ENCODE results near the gene CWC22. TPM values are rescaled to one million over a fixed set of nuclear protein-coding genes. Genes with fewer than 3 reads are reported as not detected.

Gene CWC22
- total and polyA plus RNA-seq, 2 donors (not counting 3 experiments of a cell fraction or from before 2014, with no cell fraction given) = 1.8 to 15.7 TPM

DNA sequence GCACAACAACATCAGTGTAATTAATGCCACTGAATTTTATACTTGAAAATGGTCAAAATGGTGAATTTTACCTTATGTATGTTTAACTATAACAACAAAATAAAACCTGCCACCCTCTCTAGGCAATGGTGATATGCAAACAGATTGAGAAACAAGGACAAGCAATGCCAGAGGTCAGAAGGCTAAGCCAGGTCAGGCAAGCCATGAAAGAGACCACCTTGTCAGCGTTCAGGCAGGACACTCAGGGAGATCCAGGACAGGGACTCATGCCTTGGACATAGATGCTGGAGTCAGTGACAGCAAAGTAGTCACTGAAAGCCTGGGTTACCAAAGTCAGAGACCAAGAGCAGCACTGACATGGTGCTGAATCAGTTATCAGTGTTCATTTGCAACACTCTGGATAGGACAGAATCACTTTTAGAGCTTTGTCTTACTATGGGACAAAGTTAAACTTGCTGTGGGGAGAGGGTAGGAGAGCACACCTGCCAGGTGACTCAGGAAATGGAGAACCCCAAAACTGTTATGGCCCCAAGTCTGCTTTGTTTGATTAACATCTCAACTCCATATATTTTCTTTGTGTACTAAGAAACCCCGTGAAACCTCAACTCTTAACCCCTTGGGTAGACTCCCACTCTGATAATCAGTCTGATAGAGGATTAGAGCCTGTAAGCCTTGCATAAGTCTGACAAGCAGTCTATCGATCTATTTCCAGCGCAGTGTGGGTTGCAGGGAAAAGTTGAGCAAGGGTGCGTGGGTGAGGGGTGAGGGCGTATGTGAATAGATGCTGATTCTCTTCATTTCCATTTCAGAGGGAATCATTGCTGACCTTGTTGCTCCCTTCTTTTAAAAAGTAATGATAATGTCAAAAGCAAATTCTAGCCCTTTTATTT is 97.0 kb downstream of the CWC22 start:
- Histone ChIP-seq H3K4me1 (ENCODE audit: control insufficient read depth, extremely low read depth, insufficient read depth, low read length) (no peaks in the 10 kb centered on the region), H2AFZ (ENCODE audit: low read depth, low read length) (no peak overlapping the region), H3K27ac (ENCODE audit: insufficient read depth, low read depth, low read length) (no peak overlapping the region), H3K9ac (replicated peaks; ENCODE audit: extremely low read depth, insufficient read depth, low read length) (no peak overlapping the region), H3K9me3 (replicated peaks; ENCODE audit: control insufficient read depth, insufficient read depth, low read length) (no peaks in the 10 kb centered on the region), H3K4me2 (ENCODE audit: insufficient read depth, low read length) (no peak overlapping the region), H3K36me3 (ENCODE audit: control insufficient read depth in 2 of 2, extremely low read depth in 1 of 2, insufficient read depth in 2 of 2, low read length in 2 of 2) (no peaks in the 10 kb centered on the region), H4K20me1 (replicated peaks; ENCODE audit: control insufficient read depth, extremely low read depth, insufficient read depth, low read length) (no peaks in the 10 kb centered on the region), H3K4me3 (replicated peaks in 1 of 3; ENCODE audit: insufficient read depth in 1 of 3, low read depth in 1 of 3, low read length in 3 of 3) (no peak overlapping the region), H3K79me2 (ENCODE audit: control insufficient read depth, insufficient read depth, low read length) (no peaks in the 10 kb centered on the region), H3K9me1 (replicated peaks; ENCODE audit: control insufficient read depth, extremely low read depth, insufficient read depth, low read length) (no peaks in the 10 kb centered on the region), H3K27me3 (ENCODE audit: control insufficient read depth in 2 of 2, insufficient read depth in 2 of 2, low read length in 2 of 2) (peaks cover 0 to 2% of the 10 kb centered on the region in 2 experiments)
- BruUV-seq (replicated peaks) = no TSS peak
- intact Hi-C loops (cut with micrococcal nuclease) (no loop called here), dilution Hi-C loops (cut with MboI; ENCODE audit: extremely low pct_ligation_motif_present, low sequenced_read_pairs) (no loop called here)
- CTCF ChIA-PET = no interaction called here
- POLR2A ChIA-PET = no interaction called here
- DNase-seq (ENCODE audit: low read depth, low spot score) = no peak
- no peak for TF ChIP-seq EZH2 (IDR thresholded peaks at IDR 0.05; ENCODE audit: borderline replicate concordance, low read depth, low read length, severe bottlenecking)
- TF ChIP-seq, protein P1, sequence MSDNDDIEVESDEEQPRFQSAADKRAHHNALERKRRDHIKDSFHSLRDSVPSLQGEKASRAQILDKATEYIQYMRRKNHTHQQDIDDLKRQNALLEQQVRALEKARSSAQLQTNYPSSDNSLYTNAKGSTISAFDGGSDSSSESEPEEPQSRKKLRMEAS (IDR thresholded peaks at IDR 0.05; ENCODE audit: insufficient read depth, insufficient read length) = no peak
- no peak for TF ChIP-seq GATA2 (IDR thresholded peaks at IDR 0.05; ENCODE audit: insufficient read depth, insufficient read length, low read depth, low read length)
- no peak for TF ChIP-seq POLR2AphosphoS5 (IDR thresholded peaks at IDR 0.05; ENCODE audit: insufficient read depth, low read depth, low read length)
- TF ChIP-seq POLR2A (IDR thresholded peaks at IDR 0.05; ENCODE audit: low read depth, low read length) = no peak
- no peak for TF ChIP-seq MYC (IDR thresholded peaks at IDR 0.05; ENCODE audit: low read depth, low read length)
- no peak for TF ChIP-seq JUN (IDR thresholded peaks at IDR 0.05; ENCODE audit: borderline replicate concordance, insufficient read depth, insufficient read length, low read depth)
- TF ChIP-seq FOS (IDR thresholded peaks at IDR 0.05; ENCODE audit: borderline replicate concordance, insufficient read depth, low read length) = no peak
- TF ChIP-seq, protein P2, sequence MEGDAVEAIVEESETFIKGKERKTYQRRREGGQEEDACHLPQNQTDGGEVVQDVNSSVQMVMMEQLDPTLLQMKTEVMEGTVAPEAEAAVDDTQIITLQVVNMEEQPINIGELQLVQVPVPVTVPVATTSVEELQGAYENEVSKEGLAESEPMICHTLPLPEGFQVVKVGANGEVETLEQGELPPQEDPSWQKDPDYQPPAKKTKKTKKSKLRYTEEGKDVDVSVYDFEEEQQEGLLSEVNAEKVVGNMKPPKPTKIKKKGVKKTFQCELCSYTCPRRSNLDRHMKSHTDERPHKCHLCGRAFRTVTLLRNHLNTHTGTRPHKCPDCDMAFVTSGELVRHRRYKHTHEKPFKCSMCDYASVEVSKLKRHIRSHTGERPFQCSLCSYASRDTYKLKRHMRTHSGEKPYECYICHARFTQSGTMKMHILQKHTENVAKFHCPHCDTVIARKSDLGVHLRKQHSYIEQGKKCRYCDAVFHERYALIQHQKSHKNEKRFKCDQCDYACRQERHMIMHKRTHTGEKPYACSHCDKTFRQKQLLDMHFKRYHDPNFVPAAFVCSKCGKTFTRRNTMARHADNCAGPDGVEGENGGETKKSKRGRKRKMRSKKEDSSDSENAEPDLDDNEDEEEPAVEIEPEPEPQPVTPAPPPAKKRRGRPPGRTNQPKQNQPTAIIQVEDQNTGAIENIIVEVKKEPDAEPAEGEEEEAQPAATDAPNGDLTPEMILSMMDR (IDR thresholded peaks at IDR 0.05; ENCODE audit: extremely low read depth in 1 of 2, insufficient read depth in 1 of 2, low read depth in 1 of 2, low read length in 2 of 2) = no peak
- FAIRE-seq = no peak
